MM.1S (cell line): Measurements from ENCODE around the gene ZFP91.
A peak's percentile ranks its signal among the peaks of the same experiment; 100 is the strongest.

Source experiments
- DNase-seq: peaks from one replicate; pipeline ENCODE4 v3.0.0-alpha.2; 2015
- H2AFZ ChIP-seq: fragments of 300-600 bp; sonication (generic); 2 replicates; pipeline ENCODE4 v1.6.0; 2016; ENCODE audit warnings: antibody characterized with exemption, low read length
- H3F3A ChIP-seq: fragments of 300-600 bp; sonication (generic); 2 replicates; pipeline ENCODE4 v1.6.1; 2016; ENCODE audit warnings: mild to moderate bottlenecking, antibody characterized with exemption, low read length, moderate library complexity, mixed read lengths; ENCODE audit not compliant: insufficient read depth
- H3K27ac ChIP-seq: fragments of 300-600 bp; sonication (generic); 2 replicates; pipeline ENCODE4 v1.5.1; 2016; ENCODE audit warnings: mild to moderate bottlenecking, low read length
- H3K27me3 ChIP-seq: fragments of 300-600 bp; sonication (generic); replicated peaks from 2 replicates; pipeline ENCODE4 v1.6.0; 2016; ENCODE audit warnings: low read length; ENCODE audit not compliant: insufficient read depth
- H3K36me3 ChIP-seq: fragments of 300-600 bp; sonication (generic); replicated peaks from 2 replicates; pipeline ENCODE4 v1.6.1; 2016; ENCODE audit warnings: mild to moderate bottlenecking, low read length, mixed read lengths; ENCODE audit not compliant: insufficient read depth
- H3K4me1 ChIP-seq: fragments of 300-600 bp; sonication (generic); 2 replicates; pipeline ENCODE4 v1.6.1; 2016; ENCODE audit warnings: low read length, mixed read lengths
- H3K4me2 ChIP-seq: fragments of 300-600 bp; sonication (generic); 2 replicates; pipeline ENCODE4 v1.6.0; 2016; ENCODE audit warnings: low read depth, low read length
- H3K4me3 ChIP-seq: fragments of 300-600 bp; sonication (generic); 2 replicates; pipeline ENCODE4 v1.5.1; 2016; ENCODE audit warnings: low read length, mixed read lengths
- H3K79me2 ChIP-seq: fragments of 300-600 bp; sonication (generic); 2 replicates; pipeline ENCODE4 v1.6.1; 2016; ENCODE audit warnings: mixed run types, low read length, mixed read lengths
- H3K9ac ChIP-seq: fragments of 300-600 bp; sonication (generic); 2 replicates; pipeline ENCODE4 v1.6.1; 2016; ENCODE audit warnings: low read length, mixed read lengths
- H3K9me2 ChIP-seq: fragments of 300-600 bp; sonication (generic); replicated peaks from 2 replicates; pipeline ENCODE4 v1.6.1; 2016; ENCODE audit warnings: mild to moderate bottlenecking, low read length, mixed read lengths; ENCODE audit not compliant: insufficient read depth
- H3K9me3 ChIP-seq: fragments of 300-600 bp; sonication (generic); replicated peaks from 2 replicates; pipeline ENCODE4 v1.6.1; 2016; ENCODE audit warnings: mild to moderate bottlenecking, low read length, mixed read lengths; ENCODE audit not compliant: insufficient read depth
- H4K20me1 ChIP-seq: fragments of 300-600 bp; sonication (generic); 2 replicates; pipeline ENCODE4 v1.6.1; 2016; ENCODE audit warnings: mild to moderate bottlenecking, low read length, moderate library complexity, mixed read lengths; ENCODE audit not compliant: insufficient read depth
- CTCF ChIP-seq: fragments of 300-600 bp; sonication (generic); IDR thresholded peaks from 2 replicates; pipeline ENCODE4 v1.5.1; 2016; ENCODE audit warnings: antibody characterized with exemption, low read length, mixed read lengths
- EZH2 ChIP-seq: fragments of 300-600 bp; sonication (generic); optimal IDR thresholded peaks from 2 replicates; pipeline ENCODE3; 2017; ENCODE audit warnings: low read depth, mild to moderate bottlenecking, antibody characterized with exemption, low read length, mixed read lengths
- EZH2phosphoT487 ChIP-seq: fragments of 300-600 bp; sonication (generic); IDR thresholded peaks from 2 replicates; pipeline ENCODE4 v1.6.1; 2018; ENCODE audit warnings: antibody characterized with exemption, low read length

Gene ZFP91

DNA sequence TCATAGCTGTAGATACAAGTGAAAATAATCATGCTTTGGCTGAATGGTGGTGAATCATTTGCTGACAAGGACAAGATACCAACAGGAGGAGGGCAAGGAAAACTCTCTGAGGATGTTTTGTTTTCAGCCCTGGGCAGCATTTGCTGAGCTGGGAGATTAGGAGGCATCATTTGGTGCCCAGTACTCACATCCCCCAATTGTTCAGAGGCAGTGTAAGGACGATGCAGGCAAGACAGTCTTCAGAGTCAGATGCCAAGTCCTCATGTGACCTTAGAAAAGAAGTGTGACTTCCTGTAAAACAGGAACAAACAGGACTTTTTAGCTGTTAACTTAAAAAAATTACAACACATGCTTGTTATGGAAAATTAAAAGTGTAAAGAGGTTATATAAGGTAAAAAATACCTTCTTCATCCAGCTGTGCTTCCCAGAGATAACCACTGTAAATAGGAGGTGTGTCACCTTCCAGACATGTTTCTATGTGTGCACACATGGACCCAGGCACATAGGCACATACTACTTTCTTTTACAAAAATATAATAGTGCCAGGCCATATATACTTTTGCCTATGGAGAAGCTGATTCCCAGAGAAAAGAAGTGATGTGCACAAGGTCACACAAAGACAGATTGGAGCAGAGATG, 61.6 kb downstream of the ZFP91 start:
- Histone ChIP-seq H3K4me1 (peaks cover 7% of the 10 kb centered on the region), H3K36me3 (no peaks in the 10 kb centered on the region), H3K27me3 (no peaks in the 10 kb centered on the region), H3K4me3 (no peak overlapping the region), H3K27ac (no peak overlapping the region), H3K9me3 (no peaks in the 10 kb centered on the region), H3K9ac (no peak overlapping the region), H2AFZ (peak overlapping the region; percentile 20; the same call in 1 of the 2 replicates), H3K4me2 (no peak overlapping the region), H3K79me2 (no peaks in the 10 kb centered on the region), H3F3A (no peaks in the 10 kb centered on the region), H4K20me1 (no peaks in the 10 kb centered on the region), H3K9me2 (no peaks in the 10 kb centered on the region)
- DNase-seq, result no peak
- TF ChIP-seq EZH2 (no peak), CTCF (no peak)

- no peaks in the 10 kb centered on the region for H3K79me2 ChIP-seq
- no peak overlapping the region for H3K4me2 ChIP-seq
- H3K9me2 ChIP-seq, result no peaks in the 10 kb centered on the region
- DNase-seq, result no peak
- no peak overlapping the region for H3K27ac ChIP-seq
- H3K4me3 ChIP-seq, result no peak overlapping the region
- H3K27me3 ChIP-seq, result no peaks in the 10 kb centered on the region
- no peaks in the 10 kb centered on the region for H3K9me3 ChIP-seq
- peaks cover 10% of the 10 kb centered on the region for H3K4me1 ChIP-seq
- no peaks in the 10 kb centered on the region for H4K20me1 ChIP-seq
- H3K9ac ChIP-seq, result no peak overlapping the region
- H3K36me3 ChIP-seq, result no peaks in the 10 kb centered on the region
- H2AFZ ChIP-seq, result no peak overlapping the region
- no peak for TF ChIP-seq CTCF
- TF ChIP-seq EZH2phosphoT487, result no peak
- no peak for TF ChIP-seq EZH2
- H3F3A ChIP-seq, result peaks cover 2% of the 10 kb centered on the region; the same call in 1 of the 2 replicates
Observed at GRCh38 chr11:58641341-58641740, 62.5 kb downstream of the ZFP91 start.

- Histone ChIP-seq H3F3A (peaks cover 8% of the 10 kb centered on the region), H2AFZ (no peak overlapping the region), H3K9ac (no peak overlapping the region), H3K36me3 (no peaks in the 10 kb centered on the region), H3K9me2 (no peaks in the 10 kb centered on the region), H3K27ac (no peak overlapping the region), H3K4me1 (peaks cover 16% of the 10 kb centered on the region), H3K4me2 (no peak overlapping the region), H4K20me1 (no peaks in the 10 kb centered on the region), H3K9me3 (no peaks in the 10 kb centered on the region), H3K27me3 (no peaks in the 10 kb centered on the region), H3K79me2 (no peaks in the 10 kb centered on the region), H3K4me3 (no peak overlapping the region)
- TF ChIP-seq EZH2phosphoT487 (no peak), EZH2 (no peak), CTCF (no peak)
- DNase-seq, result no peak
Observed at GRCh38 chr11:58641803-58642581, 63.1 kb downstream of the ZFP91 start.
